HT-29 (cell line): ENCODE data around the gene ZFP90. TPM values are rescaled to one million over a fixed set of nuclear protein-coding genes. Genes with fewer than 3 reads are reported as not detected.
"Not testable (repeated sequence)": the region's sequence is repeated elsewhere in the genome, so short reads cannot be mapped to it uniquely, and the experiment has no call there.

Source experiments
- DNase-seq: peaks from one replicate; pipeline ENCODE4 v3.0.0-alpha.2; 2015; ENCODE audit warnings: low spot score
- total RNA-seq: library from RNA; depleted of rRNA; stranded (reverse); fragments of >200 nt; shearing (Covaris generic); gene quantifications from 2 replicates; pipeline ENCODE4 v1.2.3, GENCODE V29; 2014

ZFP90 gene
- total RNA-seq, 1 experiment from 2014 or later: 9.3 TPM

DNA sequence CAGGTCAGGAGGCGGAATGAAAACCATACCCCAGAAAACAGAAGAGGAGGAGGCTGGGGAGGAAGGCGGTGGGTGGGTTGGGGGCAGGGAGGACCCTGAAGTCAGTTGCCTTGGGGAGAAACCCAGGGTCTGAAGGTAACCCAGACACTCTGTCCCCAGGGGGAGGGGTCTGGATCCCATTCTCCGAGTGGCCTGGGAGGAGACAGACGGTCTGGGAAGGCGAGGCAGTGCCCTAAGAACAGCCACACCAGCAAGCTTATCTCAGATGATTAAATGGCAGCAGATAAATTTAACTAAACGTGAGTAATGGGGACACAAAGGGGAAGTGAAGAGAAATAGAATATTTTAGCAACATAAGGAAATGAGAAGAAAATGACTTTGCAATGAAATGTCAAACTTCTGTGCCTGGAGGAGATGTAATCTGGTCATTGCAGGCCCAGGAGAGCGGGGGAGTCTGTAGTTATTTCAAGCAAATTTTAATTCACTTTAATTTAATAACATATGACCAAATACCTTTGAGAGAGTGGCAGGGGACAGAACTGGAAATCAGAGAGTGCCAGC is 21.4 kb upstream of the ZFP90 start:
- DNase-seq: no peak

DNA sequence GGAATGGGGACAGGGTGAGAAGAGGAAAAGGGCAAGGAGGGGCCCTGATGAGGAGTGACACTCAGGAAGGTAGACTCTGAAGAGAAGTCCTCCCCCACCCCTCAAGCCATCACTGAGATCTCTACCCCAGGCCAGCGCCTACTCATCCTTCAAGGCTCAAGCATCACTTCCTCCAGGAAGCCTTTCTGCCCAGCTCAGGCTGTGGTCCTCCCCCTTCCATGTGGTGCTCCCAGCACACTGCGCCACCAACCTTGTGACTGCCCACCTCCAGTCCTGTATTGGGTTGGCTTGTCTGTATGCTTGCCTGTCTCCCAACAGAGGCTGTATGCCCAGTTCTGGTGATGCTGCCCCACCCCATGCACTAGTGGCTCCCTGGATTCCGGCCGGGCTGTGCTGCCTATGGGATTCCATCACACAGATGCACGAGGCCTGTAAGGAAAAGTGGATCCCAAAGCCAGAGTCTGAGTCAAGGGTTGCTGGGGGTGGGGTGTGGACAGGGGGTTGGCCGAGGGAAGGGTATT is 19.8 kb upstream of the ZFP90 start:
- DNase-seq: no peak

DNA sequence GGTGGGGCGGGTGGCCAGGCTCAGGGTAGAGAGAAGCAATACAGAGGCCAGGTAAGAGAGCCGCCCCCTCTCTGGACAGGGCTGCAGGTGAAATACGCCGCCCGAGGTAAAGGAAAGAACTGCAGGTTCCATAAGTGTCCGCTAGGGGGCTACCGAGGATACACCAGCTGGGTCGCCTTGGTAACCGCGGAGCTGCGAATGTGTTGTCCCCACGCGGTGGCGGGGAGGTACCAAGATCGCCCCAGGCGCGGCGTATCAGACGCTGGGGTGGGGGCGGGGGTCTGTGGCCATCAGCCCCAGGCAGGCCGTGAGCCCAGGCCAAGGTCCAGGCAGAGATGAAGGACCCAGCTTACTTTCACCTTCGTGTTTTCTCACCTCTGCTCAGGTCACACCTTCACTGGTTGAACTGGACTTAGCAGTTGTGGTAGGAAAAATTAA is 18.4 kb upstream of the ZFP90 start:
- DNase-seq: peak; percentile 97

DNA sequence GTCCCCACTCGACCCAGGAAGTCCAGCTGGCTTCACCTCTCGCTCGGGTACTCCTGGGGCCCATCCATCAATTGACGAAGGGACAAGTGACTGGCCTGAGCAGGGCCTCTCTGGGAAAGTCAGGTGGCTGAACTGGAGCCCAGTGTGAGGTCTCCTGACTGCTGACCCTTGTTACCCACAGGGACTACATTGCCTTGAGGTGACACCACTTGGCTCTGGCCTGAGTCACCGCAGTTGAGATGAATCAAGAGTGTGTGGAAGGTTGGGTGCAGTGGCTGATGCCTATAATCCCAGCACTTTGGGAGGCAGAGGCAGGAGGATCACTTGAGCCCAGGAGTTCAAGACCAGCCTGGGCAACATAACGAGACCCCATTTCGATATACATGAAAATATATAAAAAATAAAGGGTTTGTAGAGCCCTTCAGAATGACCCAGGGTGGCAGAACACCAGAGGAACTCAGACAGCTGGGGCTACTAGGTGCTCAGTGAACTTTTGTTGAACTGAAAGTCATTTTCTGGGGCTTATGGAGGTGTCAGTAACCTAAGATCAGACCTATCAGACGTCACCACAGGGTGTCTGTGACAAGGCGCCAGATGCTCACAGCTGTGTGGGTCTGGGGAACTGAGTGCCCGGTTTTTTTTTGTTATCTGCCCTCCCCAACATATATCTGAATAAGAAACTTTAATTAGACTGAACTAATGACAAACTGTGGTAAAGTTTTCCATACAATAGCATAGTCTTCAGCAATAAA is 14.8 kb upstream of the ZFP90 start:
- no peak for DNase-seq

DNA sequence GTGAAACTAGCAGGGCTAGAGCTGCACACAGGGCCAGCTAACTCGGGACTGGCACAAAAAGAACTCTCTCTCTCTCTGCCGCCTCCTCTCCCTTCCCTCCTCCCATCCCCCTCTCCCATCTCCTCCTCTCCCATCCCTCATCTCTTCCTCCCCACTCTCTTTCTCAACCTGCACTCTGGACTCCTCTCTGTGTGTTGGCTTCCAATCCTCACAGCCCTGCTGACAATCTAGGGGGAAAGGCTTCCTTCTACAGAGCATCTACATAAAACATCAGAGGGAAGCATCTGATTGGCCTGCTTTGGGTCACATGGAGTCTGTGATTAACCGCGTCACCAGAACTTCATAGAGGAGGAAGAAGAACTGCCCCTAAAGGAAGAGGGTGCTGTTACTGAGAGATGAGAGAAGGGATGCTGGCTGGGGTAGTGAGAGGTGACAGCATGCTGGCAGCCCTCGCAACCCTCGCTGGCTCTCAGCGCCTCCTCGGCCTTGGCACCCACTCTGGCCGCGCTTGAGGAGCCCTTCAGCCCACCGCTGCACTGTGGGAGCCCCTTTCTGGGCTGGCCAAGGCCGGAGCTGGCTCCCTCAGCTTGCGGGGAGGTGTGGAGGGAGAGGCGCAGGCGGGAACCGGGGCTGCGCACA is 12.8 kb upstream of the ZFP90 start:
- no peak for DNase-seq

DNA sequence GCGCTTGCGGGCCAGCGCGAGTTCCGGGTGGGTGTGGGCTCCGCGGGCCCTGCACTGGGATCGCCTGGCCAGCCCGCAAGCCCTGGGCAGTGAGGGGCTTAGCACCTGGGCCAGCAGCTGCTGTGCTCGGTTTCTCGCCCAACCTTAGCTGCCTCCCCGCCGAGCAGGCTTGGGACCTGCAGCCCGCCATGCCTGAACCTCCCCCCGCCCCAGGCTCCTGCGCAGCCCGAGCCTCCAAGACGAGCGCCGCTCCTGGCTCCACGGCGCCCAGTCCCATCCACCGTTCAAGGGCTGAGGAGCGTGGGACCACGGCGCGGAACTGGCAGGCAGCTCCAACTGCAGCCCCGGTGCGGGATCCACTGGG is 12.3 kb upstream of the ZFP90 start:
- DNase-seq: no peak

DNA sequence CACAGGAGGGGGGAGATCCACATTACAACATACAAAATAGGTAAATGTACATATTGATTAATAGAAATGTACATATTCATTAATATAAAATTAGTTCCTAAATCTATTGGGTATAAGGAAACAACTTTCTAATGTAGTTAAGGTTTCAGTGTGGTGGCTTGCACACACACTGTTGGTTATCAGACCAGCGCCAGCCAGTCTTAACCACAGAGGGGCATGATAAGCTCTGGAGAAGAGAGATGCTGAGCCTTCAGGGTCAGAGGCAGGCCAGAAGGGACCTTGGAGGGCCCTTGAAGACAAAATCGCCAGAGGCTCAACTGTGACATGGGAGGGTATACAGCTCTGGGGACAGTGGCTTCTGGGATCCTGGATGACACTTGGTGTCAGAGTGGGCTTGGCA is 10.9 kb upstream of the ZFP90 start:
- no peak for DNase-seq

DNA sequence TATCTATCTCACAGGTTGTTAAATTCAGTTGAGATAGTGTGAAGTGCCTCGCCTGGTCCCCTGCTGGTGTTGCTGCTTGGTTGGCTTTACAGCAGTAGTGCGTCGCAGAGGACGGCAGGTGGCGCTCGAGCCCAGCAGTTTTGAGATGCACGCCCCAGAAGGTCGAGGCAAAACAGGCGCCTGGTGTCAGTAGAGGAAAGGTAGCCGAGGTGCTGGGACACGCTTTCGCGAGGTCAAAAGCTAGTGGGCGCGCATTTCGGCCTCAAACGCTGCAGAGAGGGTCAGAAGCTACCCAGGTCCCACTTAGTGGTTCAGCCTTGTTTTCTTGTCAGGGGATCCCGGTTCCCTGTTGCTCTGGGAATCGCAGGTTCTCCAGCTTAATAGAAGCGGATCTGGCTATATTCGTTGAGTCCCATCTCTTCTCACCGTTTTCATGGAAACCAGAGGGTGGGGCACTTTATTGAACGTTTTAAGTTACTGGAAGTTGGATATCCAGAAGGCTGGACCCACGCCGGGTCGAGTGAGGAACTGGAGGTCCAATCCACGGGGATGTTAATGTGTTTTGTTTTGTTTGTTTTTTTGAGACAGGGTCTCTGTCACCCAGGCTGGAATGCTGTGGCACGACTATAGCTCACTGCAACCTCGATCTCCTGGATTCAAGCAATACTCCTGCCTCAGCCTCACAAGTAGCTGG is 10.3 kb upstream of the ZFP90 start:
- DNase-seq: peak; percentile 90

DNA sequence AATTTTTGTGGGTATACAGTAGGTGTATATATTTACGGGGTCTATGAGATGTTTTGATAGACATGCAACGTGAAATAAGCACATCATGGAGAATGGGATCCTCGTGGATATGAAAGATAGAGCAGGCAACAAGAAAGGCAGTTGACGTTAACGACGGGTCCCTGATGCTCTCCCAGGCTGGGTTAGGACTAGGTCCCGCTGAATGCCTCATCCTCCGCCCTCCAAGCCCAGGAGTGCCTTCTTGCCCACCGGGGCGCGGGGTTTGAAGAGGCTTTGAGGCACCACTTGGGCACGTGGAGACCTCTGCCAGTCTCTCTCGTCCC is 9.5 kb upstream of the ZFP90 start:
- no peak for DNase-seq

DNA sequence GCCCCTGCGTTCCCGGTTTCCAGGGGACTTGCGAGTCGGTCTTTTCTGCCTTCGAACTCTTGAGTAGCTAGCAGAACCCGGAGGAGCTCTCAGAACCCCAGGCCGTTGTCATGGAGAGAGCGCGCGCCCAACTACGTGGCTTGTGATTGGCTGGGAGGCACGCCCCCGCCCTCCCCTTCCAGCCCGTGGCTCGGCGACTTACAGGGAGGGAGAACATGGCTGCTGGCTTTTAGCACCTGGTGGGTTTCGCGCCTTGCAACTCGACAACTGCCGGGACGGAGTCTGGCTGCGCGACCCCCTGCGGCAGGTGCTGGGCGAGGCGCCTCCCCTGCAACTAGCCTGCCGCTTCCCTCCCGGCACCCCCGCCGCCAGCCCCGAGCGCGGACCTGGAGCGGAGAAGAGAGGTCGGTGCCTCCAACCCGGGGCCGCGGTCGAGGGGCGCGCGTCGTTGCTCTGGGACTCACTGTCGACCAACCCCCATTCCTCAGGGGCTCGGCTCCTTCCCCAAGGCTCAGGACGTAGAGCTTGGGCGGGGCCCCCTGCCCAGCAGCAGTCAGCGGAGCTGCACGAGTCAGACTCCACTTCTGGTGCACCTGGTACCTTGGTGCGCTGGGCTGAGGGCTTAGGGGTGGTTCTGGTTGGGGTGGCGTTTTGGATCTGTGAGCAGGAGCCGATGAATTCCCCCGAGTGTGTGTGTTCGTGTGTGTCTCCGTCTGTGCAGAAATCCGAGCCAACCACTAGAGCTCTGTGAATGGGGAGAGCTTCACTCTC is 9.0 kb upstream of the ZFP90 start:
- peak; percentile 81 for DNase-seq

DNA sequence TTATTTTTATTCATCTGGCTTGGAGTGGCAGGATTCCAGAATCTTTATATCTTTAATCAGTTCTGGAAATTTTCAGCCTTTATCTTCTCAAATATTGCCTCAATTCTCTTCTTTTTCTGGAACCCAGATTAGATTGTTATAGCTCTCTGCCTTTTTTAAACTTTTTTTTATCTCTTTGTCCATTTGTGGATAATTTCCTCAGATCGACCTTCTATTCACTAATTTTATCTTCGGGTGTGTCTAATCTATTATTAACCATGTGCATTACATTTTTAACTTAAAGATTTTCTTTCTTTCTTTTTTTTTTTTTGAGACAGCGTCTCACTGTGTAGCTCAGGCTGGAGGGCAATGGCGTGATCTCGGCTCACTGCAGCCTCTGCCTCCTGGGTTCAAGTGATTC is 5.2 kb upstream of the ZFP90 start:
- no peak for DNase-seq

DNA sequence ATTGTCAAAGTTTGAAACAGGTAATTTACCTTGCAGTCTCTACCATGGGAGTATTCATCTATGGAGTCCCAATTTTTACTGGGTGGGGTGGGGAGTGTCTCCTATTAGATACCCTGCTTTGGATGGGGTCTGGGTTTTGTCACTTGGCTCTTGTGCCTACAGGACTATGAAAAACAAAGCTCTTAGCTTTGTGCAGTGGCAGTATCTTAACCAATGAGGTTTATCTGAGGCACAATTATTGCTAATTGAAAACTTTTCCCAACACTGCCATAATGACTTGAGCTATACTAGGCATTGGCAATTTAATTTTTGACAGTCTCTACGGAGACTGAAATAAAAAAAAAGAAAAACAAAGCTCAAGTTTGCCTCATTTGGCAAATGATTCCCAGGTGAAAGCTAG is 3.8 kb upstream of the ZFP90 start:
- no peak for DNase-seq

DNA sequence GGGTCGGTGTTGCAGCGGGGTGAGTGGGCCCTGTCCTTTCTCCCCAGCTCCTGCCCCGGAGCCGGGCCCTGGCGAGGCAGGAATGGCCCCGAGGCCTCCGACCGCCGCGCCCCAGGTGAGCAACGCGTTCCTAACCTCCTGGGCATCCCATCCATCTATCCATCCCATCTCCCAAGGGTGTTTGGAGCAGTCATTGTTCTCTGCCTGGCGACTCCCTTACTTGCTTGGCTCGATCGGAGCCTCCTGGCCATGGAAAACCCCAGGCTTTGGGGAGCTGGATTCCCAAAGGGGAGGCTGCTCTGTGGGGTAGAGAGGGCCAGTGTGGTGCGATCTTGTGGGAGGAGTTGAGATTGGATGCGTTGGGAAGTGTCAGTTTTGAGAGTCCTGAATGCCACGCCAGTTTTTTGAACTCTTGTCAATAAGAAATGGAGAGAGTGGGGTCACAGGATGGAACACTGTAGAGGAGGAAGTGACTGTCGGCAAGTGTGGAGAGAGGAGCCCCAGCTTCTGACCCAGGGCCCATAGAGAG is 684 bp downstream of the ZFP90 start:
- no peak for DNase-seq

DNA sequence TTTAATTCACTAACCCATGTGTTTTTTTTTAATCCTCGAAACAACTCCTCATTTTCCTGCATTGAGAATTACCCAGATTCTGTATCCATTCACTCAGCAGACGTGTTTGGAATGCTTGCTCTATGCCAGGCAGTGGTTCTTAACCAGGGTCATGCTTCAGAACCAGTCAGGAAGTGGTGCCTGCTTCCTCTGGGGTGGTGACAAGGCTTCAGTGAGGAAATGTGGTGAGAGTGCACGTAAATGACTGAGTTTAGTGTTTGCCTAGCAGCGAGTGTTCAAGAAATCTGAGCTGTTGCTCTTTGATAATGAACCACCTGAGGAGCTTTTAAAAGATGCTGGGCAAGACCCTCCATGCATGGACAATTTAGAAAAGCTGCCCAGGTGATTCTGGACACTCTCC is 9.9 kb downstream of the ZFP90 start:
- DNase-seq: no peak

DNA sequence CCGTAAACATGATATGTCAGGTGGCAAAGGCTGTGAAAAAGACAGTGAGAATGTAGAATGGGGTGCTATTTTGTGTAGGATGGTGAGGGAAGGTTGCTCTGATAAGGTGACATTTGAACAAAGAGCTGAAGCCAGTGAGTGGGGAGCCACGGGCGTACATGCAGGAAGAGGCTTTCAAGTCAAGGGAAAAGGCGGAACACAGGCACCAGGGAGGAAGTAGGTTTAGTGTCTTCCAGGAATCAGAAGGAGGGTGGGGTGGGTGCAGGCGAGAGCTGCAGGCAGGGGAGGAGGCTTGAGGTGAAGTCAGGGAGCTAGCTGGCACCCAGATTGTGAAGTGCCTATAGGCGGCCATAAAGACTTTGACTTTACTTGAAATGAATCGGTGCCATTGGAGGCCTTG is 14.1 kb downstream of the ZFP90 start:
- DNase-seq: no peak

DNA sequence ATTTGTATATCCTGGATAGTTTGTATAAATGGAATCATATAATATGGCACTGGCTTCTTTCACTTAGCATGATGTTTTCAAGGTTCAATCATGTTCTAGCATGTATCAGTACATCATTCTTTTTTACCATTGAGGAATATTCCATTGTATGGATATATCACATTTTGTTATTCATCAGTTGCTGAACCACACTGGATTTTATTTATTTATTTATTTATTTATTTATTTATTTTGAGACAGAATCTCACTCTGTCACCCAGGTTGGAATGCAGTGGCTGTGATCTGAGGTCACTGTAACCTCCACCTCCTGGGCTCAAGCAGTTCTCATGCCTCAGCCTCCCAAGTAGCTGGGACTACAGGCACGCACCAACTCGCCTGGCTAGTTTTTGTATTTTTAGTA is 21.2 kb downstream of the ZFP90 start:
- DNase-seq: not testable (repeated sequence)

DNA sequence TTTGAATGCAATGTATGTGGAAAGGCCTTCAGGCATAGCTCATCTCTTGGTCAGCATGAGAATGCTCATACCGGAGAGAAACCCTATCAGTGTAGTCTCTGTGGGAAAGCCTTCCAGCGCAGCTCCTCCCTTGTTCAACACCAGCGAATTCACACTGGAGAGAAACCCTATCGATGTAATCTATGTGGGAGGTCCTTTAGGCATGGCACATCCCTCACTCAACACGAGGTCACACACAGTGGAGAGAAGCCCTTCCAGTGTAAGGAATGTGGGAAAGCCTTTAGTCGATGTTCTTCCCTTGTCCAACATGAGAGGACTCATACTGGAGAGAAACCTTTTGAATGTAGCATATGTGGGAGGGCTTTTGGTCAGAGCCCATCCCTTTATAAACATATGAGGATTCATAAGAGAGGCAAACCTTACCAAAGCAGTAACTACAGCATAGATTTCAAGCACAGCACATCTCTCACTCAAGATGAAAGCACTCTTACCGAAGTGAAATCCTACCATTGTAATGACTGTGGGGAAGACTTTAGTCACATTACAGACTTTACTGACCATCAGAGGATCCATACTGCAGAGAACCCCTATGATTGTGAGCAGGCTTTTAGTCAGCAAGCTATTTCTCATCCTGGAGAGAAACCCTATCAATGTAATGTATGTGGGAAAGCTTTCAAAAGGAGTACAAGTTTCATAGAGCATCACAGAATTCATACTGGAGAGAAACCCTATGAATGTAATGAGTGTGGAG is 24.7 kb downstream of the ZFP90 start:
- peak; percentile 3 for DNase-seq

DNA sequence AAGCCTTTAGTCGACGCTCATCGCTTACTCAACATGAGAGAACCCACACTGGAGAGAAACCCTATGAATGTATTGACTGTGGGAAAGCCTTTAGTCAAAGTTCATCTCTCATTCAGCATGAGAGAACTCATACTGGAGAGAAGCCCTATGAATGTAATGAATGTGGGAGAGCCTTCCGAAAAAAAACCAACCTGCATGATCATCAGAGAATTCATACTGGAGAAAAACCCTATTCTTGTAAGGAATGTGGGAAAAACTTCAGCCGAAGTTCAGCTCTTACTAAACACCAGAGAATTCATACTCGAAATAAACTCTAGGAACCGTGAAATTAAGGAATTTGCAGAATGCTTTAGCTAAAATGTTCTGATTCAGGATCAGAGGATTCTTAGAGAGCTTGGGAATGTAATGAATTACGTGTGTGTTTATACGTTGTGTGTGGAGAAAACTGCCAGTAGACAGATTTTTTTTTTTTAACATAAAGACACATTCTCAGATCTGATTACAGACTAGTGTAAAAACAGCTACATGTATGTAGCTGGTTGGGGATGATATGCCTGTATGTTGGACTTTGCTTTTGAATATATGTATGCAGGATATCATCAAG is 25.4 kb downstream of the ZFP90 start:
- peak; percentile 11 for DNase-seq

DNA sequence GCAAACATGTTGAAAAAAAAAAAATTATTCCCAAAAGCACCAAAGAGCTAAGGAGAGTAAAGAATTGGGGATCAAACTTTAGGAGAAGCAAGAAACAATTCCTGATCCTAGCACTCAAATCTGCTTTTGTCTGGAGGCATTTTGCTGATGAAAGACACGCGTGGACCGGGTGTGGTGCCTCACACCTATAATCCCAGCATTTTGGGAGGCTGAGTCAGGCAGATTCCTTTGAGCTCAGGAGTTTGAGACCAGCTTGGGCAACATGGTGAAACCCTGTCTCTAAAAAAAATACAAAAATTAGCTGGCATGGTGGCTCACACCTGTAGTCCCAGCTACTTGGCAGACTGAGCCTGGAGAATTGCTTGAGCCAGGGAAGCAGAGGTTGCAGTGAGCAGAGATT is 35.4 kb downstream of the ZFP90 start:
- no peak for DNase-seq

DNA sequence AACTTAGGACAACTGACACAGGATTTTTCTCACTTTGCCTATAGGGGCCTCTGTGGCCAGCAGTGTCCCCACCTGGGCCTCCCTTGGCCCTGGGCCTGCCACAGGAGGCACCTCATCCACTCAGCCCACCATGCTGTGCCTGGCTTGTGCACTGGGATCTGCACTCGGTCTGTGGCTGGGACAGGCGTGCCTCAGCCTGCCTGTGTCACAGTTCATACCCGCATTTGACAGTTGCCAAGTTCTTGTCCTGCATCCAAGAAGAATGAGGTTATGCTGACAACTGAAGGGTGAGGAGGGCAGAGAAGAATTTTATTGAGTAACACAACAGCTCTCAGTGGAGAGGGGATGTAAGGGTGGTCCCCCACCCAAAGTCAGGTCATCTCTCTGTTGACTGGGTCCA is 36.0 kb downstream of the ZFP90 start:
- no peak for DNase-seq
